Large intestine (tissue), 3 donors: ENCODE results near the gene SLC2A2. TPM values are rescaled to one million over a fixed set of nuclear protein-coding genes. Genes with fewer than 3 reads are reported as not detected.

Experiments
- DNase-seq, 2 donors: peaks; one replicate each; pipeline versions ENCODE4 v3.0.0 to v3.0.0-alpha.2; 2013
- H3K27ac ChIP-seq: one replicate; pipeline ENCODE4 v1.5.1; 2013; ENCODE audit warnings: low read length
- H3K27me3 ChIP-seq: 2 replicates; pipeline ENCODE4 v1.6.1; 2013; ENCODE audit warnings: low read length; ENCODE audit not compliant: control insufficient read depth, insufficient read depth
- H3K36me3 ChIP-seq: 2 replicates; pipeline ENCODE4 v1.6.1; 2013; ENCODE audit warnings: low read length; ENCODE audit not compliant: control insufficient read depth, insufficient read depth
- H3K4me1 ChIP-seq: one replicate; pipeline ENCODE4 v1.6.1; 2013; ENCODE audit warnings: low read length; ENCODE audit not compliant: control insufficient read depth, insufficient read depth
- H3K4me3 ChIP-seq: one replicate; pipeline ENCODE4 v1.5.1; 2013; ENCODE audit warnings: low read length
- H3K9me3 ChIP-seq: one replicate; pipeline ENCODE4 v1.6.1; 2013; ENCODE audit warnings: mild to moderate bottlenecking, low read depth, low read length, moderate library complexity; ENCODE audit not compliant: control insufficient read depth
- WGBS: methylation state at CpG from one replicate; pipeline ENCODE4 v1.1.5; 2013; ENCODE audit warnings: low lambda C conversion rate; ENCODE audit not compliant: insufficient coverage; 5-methylcytosine and 5-hydroxymethylcytosine counted together
- polyA plus RNA-seq: library from polyadenylated mRNA; unstranded; fragments of 120-200 nt; gene quantifications from one replicate; pipeline ENCODE4 v1.2.1, GENCODE V29; 2013

Gene SLC2A2
- polyA plus RNA-seq, 1 donor = 202 TPM

GRCh38 chr3:171039674-171040073 is 13.2 kb upstream of the SLC2A2 start:
- no peaks in the 10 kb centered on the region for H3K36me3 ChIP-seq
- no peaks in the 10 kb centered on the region for H3K9me3 ChIP-seq
- WGBS = 70% methylated on average over 1 of the region's 1 CpG
- H3K4me1 ChIP-seq = peaks cover 6% of the 10 kb centered on the region
- no peak overlapping the region for H3K4me3 ChIP-seq
- no peak overlapping the region for H3K27ac ChIP-seq
- no peak for DNase-seq
- H3K27me3 ChIP-seq = no peaks in the 10 kb centered on the region

- no CpG with 5 or more reads among the region's 1 CpG for WGBS
- Histone ChIP-seq H3K9me3 (no peaks in the 10 kb centered on the region), H3K36me3 (no peaks in the 10 kb centered on the region), H3K4me3 (no peak overlapping the region), H3K27ac (no peak overlapping the region), H3K4me1 (no peaks in the 10 kb centered on the region), H3K27me3 (no peaks in the 10 kb centered on the region)
- no peak for DNase-seq
Observed at GRCh38 chr3:171038342-171038741, 11.8 kb upstream of the SLC2A2 start.

DNA sequence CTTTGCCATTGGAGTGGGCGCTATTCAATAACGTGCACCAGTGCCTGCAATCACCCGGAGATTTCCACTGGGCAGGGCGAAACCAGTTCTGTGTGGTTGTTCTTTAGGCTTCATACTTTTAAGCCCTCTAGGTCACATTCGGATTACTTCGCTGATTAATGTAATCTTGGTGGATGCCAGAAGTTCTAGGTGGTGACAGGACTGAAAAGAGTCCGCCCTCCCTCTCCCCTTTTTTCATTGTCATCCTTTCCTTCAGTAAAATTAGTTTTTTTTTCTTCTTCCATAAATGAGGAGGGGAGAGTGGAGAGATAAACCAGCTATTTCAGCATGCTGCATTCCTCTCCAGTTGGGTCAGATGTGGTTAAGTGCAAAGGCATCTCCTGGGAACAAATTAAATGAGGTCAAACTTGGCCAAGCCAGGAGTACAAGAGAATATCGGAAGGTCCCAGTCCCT is 2.3 kb upstream of the SLC2A2 start:
- Histone ChIP-seq H3K4me1 (peaks cover 15% of the 10 kb centered on the region), H3K27me3 (no peaks in the 10 kb centered on the region), H3K4me3 (peak overlapping the region; percentile 36), H3K27ac (peak overlapping the region; percentile 78), H3K36me3 (no peaks in the 10 kb centered on the region), H3K9me3 (no peaks in the 10 kb centered on the region)
- no CpG with 5 or more reads among the region's 8 CpGs for WGBS
- peak in 1 of 2 donors; percentile 64 for DNase-seq

DNA sequence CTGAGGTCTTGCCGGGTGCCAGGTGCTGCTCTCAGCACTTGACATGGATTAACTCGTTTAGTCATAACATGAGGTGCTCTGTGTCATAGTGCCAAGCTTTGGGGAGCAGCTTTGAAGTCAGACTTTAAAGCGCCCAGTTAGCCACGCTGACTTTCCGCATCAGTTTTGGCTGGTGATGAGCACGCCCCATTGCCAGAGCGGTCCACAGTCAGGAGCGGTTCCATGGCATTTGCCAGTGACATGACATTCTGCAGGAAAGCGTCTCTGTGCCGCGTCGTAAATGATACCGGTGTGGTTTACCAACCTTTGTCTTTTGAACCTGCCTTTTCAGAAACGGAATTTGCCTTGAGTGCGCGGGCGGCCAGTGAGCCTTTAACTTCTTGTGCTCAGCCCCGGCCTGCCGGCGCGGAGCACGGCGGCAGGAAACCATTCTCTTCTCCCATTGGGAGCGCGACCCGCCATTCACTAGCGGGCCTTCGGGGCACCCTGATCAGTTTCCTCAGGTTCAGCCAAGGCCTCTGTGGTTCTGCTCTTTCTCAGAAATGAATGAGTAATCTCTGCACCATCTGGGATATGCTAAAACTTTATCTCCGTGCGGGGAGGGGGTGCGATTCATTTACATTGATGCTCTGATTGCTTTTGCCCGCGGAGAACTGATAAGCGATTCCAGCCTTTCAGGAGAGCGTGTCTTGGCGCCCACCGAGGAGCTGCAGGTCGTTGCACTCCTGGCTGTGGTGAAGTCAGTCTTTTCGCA is 1.7 kb upstream of the SLC2A2 start:
- Histone ChIP-seq H3K4me1 (peaks cover 15% of the 10 kb centered on the region), H3K9me3 (no peaks in the 10 kb centered on the region), H3K27me3 (no peaks in the 10 kb centered on the region), H3K36me3 (no peaks in the 10 kb centered on the region), H3K4me3 (peak overlapping the region; percentile 36), H3K27ac (peak overlapping the region; percentile 78)
- 7% methylated on average over 3 of the region's 39 CpGs for WGBS
- DNase-seq = peak; percentile 70 to 92

GRCh38 chr3:171023566-171023965 is 3.0 kb downstream of the SLC2A2 start:
- H3K4me1 ChIP-seq = peaks cover 7% of the 10 kb centered on the region
- peak overlapping the region; percentile 44 for H3K4me3 ChIP-seq
- H3K9me3 ChIP-seq = no peaks in the 10 kb centered on the region
- H3K36me3 ChIP-seq = no peaks in the 10 kb centered on the region
- no peaks in the 10 kb centered on the region for H3K27me3 ChIP-seq
- H3K27ac ChIP-seq = peak overlapping the region; percentile 75
- peak; percentile 52 to 80 for DNase-seq

GRCh38 chr3:171021377-171021776 is 5.1 kb downstream of the SLC2A2 start:
- Histone ChIP-seq H3K4me3 (no peak overlapping the region), H3K27me3 (no peaks in the 10 kb centered on the region), H3K4me1 (peaks cover 15% of the 10 kb centered on the region), H3K9me3 (no peaks in the 10 kb centered on the region), H3K27ac (peak overlapping the region; percentile 75), H3K36me3 (peaks cover 8% of the 10 kb centered on the region)
- WGBS = no CpG with 5 or more reads among the region's 4 CpGs
- DNase-seq = no peak

- Histone ChIP-seq H3K4me1 (peaks cover 19% of the 10 kb centered on the region), H3K4me3 (no peak overlapping the region), H3K36me3 (peaks cover 11% of the 10 kb centered on the region), H3K27me3 (no peaks in the 10 kb centered on the region), H3K9me3 (no peaks in the 10 kb centered on the region), H3K27ac (peak overlapping the region; percentile 89)
- WGBS = no CpG with 5 or more reads among the region's 6 CpGs
- peak; percentile 71 to 92 for DNase-seq
Observed at GRCh38 chr3:171018156-171018935, 8.2 kb downstream of the SLC2A2 start.

DNA sequence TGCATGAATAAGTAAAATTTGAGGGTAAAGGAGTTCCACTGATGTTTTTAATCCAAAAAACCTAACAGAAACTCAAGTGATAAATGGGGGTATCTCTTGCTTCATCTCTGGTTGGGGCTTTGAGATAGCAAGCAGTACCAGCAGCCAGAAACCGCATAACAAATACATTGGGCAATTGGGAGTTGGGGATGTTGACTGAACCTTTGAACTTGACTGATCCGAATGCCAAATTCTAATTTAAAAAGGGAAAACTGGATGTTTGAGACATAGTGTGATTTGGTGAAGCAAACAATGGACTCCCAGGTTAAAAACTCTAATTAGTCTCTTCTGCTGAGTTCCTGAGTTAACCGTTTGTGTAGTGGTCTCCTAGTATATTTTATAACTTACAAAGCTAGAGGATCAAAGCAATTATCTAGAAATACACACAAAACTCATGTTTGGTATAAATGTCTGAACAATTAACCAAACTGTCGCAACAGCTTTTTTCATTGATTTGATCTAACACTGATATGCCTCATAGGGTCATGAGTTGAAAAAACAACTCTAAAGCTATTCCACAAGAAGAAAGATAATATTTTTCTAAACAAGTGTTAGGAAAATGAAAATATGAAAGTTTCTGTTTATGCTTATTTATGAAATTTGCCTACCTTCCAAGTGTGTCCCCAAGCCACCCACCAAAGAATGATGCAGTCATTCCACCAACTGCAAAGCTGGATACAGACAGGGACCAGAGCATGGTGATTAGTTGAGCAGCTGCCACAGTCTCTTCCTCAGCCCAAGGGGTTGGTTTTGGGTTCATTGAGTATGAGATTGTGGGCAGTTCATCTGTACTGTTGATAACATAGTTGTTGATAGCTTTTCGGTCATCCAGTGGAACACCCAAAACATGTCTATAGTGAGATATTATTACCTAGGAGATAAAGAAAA is 12.4 kb downstream of the SLC2A2 start:
- DNase-seq = no peak
- WGBS = 80% methylated on average over 1 of the region's 5 CpGs
- Histone ChIP-seq H3K36me3 (peaks cover 18% of the 10 kb centered on the region), H3K4me1 (peaks cover 43% of the 10 kb centered on the region), H3K9me3 (no peaks in the 10 kb centered on the region), H3K4me3 (no peak overlapping the region), H3K27me3 (no peaks in the 10 kb centered on the region), H3K27ac (peak overlapping the region; percentile 43)

DNA sequence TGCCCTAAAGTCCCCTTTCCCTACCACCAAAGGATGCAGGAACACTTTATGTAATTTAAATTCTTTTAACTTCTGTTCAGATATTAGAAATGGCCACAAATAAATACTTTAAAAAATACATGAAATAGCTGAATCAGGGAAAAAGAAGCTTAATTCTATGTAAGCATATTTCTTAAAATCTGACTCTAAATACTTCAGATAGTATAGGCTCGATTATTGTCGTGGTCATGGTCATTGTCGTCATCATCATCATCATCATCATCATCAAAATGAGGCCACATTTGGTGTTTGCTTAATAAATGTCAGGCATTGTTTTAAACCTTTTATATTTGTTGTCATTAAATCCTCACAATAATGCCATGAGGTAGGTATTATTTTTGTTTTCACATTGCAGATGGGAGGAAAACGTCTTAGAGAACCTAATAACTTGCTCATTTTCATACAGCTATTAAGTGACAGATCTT is 14.6 kb downstream of the SLC2A2 start:
- DNase-seq = peak in 1 of 2 donors; percentile 49
- Histone ChIP-seq H3K4me3 (no peak overlapping the region), H3K9me3 (no peaks in the 10 kb centered on the region), H3K4me1 (peaks cover 30% of the 10 kb centered on the region), H3K36me3 (peaks cover 21% of the 10 kb centered on the region), H3K27ac (peak overlapping the region; percentile 59), H3K27me3 (no peaks in the 10 kb centered on the region)
- WGBS = 50% methylated on average over 1 of the region's 4 CpGs
